CD14-positive monocyte (primary cell): Measurements from ENCODE around the gene ZNF138. TPM values are rescaled to one million over a fixed set of nuclear protein-coding genes. Genes with fewer than 3 reads are reported as not detected.

ENCODE experiments used
- DNase-seq, 3 donors: peaks; one replicate each; pipeline ENCODE4 v3.0.0-alpha.2; 2011 to 2022
- H2AFZ ChIP-seq: 2 replicates; pipeline ENCODE4 v1.6.0; 2012; ENCODE audit warnings: mild to moderate bottlenecking, low read depth, low read length, inconsistent platforms; ENCODE audit not compliant: insufficient read depth, poor library complexity, severe bottlenecking
- H3K27ac ChIP-seq, 2 donors: 1 replicate in 1 of 2; 2 replicates in 1 of 2; pipeline ENCODE4 v1.5.1; 2012 to 2013; ENCODE audit warnings: low read length in 2 of 2, control low read depth in 1 of 2, inconsistent platforms in 1 of 2, low read depth in 1 of 2, mild to moderate bottlenecking in 1 of 2
- H3K27me3 ChIP-seq, 2 donors: one replicate each; pipeline versions ENCODE4 v1.6.0 to v1.6.1; 2011 to 2013; ENCODE audit warnings: low read length in 2 of 2; ENCODE audit not compliant: control insufficient read depth in 2 of 2, insufficient read depth in 2 of 2
- H3K36me3 ChIP-seq, 2 donors: replicated peaks in 1 of 2; 1 replicate in 1 of 2; 2 replicates in 1 of 2; pipeline versions ENCODE4 v1.5.1 to v1.6.1; 2012 to 2013; ENCODE audit warnings: low read length in 2 of 2, control low read depth in 1 of 2, inconsistent platforms in 1 of 2, mild to moderate bottlenecking in 1 of 2; ENCODE audit not compliant: insufficient read depth in 2 of 2, control insufficient read depth in 1 of 2
- H3K4me1 ChIP-seq, 2 donors: 1 replicate in 1 of 2; 2 replicates in 1 of 2; pipeline versions ENCODE4 v1.5.1 to v1.6.1; 2012 to 2013; ENCODE audit warnings: low read length in 2 of 2, control low read depth in 1 of 2, inconsistent platforms in 1 of 2, mild to moderate bottlenecking in 1 of 2, moderate library complexity in 1 of 2; ENCODE audit not compliant: insufficient read depth in 2 of 2, control insufficient read depth in 1 of 2
- H3K4me2 ChIP-seq: replicated peaks from 2 replicates; pipeline ENCODE3; 2012; ENCODE audit warnings: low read length, moderate library complexity, mild to moderate bottlenecking; ENCODE audit not compliant: poor library complexity, severe bottlenecking; ENCODE audit errors: extremely low read depth
- H3K4me3 ChIP-seq, 3 experiments: fragments of 200-600 bp in 1 of 3; sonication (generic) in 1 of 3; replicated peaks in 1 of 3; 1 replicate in 2 of 3; 2 replicates in 1 of 3; pipeline ENCODE4 v1.5.1; 2011 to 2013; ENCODE audit warnings: low read length in 3 of 3, mild to moderate bottlenecking in 3 of 3, control low read depth in 2 of 3, low read depth in 2 of 3, inconsistent platforms in 1 of 3, moderate library complexity in 1 of 3
- H3K79me2 ChIP-seq: 2 replicates; pipeline ENCODE4 v1.6.0; 2012; ENCODE audit warnings: mild to moderate bottlenecking, control low read depth, inconsistent platforms, low read length, moderate library complexity; ENCODE audit not compliant: insufficient read depth
- H3K9ac ChIP-seq: 2 replicates; pipeline ENCODE4 v1.6.0; 2017; ENCODE audit warnings: low read length, mild to moderate bottlenecking; ENCODE audit not compliant: insufficient read depth, poor library complexity, severe bottlenecking
- H3K9me3 ChIP-seq, 2 donors: replicated peaks in 1 of 2; 1 replicate in 1 of 2; 2 replicates in 1 of 2; pipeline versions ENCODE4 v1.5.1 to v1.6.1; 2012 to 2013; ENCODE audit warnings: low read length in 2 of 2, control low read depth in 1 of 2; ENCODE audit not compliant: control insufficient read depth in 1 of 2, insufficient read depth in 1 of 2
- H4K20me1 ChIP-seq: 2 replicates; pipeline ENCODE4 v1.6.0; 2012; ENCODE audit warnings: mild to moderate bottlenecking, low read length, control low read depth, moderate library complexity; ENCODE audit not compliant: insufficient read depth
- H3K27ac Mint-ChIP-seq, 7 donors: one replicate each; pipeline ENCODE4 v1.8.0; 2020; ENCODE audit warnings: mild to moderate bottlenecking in 7 of 7, mixed read lengths in 7 of 7, moderate library complexity in 6 of 7, inconsistent platforms in 2 of 7
- H3K27me3 Mint-ChIP-seq, 3 donors: one replicate each; pipeline ENCODE4 v1.8.0; 2021 to 2022; ENCODE audit warnings: low read depth in 3 of 3, mild to moderate bottlenecking in 3 of 3, mixed read lengths in 3 of 3, moderate library complexity in 3 of 3, inconsistent platforms in 1 of 3
- H3K36me3 Mint-ChIP-seq, 2 donors: one replicate each; pipeline ENCODE4 v1.8.0; 2020; ENCODE audit warnings: mixed read lengths in 2 of 2, inconsistent platforms in 1 of 2, mild to moderate bottlenecking in 1 of 2
- H3K4me1 Mint-ChIP-seq: one replicate; pipeline ENCODE4 v1.8.0; 2020; ENCODE audit warnings: mild to moderate bottlenecking, mixed read lengths
- H3K4me3 Mint-ChIP-seq, 2 donors: one replicate each; pipeline ENCODE4 v1.8.0; 2020; ENCODE audit warnings: mild to moderate bottlenecking in 2 of 2, mixed read lengths in 2 of 2, moderate library complexity in 1 of 2
- H3K9me3 Mint-ChIP-seq, 7 donors: one replicate each; pipeline ENCODE4 v1.8.0; 2020 to 2022; ENCODE audit warnings: mixed read lengths in 7 of 7, mild to moderate bottlenecking in 6 of 7, moderate library complexity in 6 of 7, inconsistent platforms in 2 of 7
- WGBS: methylation state at CpG from one replicate; pipeline ENCODE4 v1.1.5; 2013; ENCODE audit warnings: missing lambda C conversion rate; ENCODE audit not compliant: insufficient coverage; 5-methylcytosine and 5-hydroxymethylcytosine counted together
- intact Hi-C, 2 donors: fragments of 100-400 bp; cut with micrococcal nuclease; formaldehyde crosslinking; loops; one replicate each; pipeline versions ENCODE4 v1.15.0 to v1.15.1; 2023
- polyA plus RNA-seq, 3 donors: library from polyadenylated mRNA; depleted of rRNA in 1 of 3; unstranded in 2 of 3; stranded (reverse) in 1 of 3; fragments of 300-500 nt in 2 of 3; fragments of >200 nt in 1 of 3; fragmentation: Illumina TruSeq in 2 of 3; gene quantifications; 1 replicate in 2 of 3; 2 replicates in 1 of 3; pipeline ENCODE4 v1.2.3, GENCODE V29; 2012 to 2021
- TF ChIP-seq, protein P1 (sequence below): fragments of 200-600 bp; IDR thresholded peaks from one replicate; pipeline ENCODE4 v1.8.0; 2022; ENCODE audit warnings: antibody characterized with exemption, mild to moderate bottlenecking

The ZNF138 gene
- polyA plus RNA-seq, 3 donors = 0.89 to 1.1 (median 1.1) TPM

DNA sequence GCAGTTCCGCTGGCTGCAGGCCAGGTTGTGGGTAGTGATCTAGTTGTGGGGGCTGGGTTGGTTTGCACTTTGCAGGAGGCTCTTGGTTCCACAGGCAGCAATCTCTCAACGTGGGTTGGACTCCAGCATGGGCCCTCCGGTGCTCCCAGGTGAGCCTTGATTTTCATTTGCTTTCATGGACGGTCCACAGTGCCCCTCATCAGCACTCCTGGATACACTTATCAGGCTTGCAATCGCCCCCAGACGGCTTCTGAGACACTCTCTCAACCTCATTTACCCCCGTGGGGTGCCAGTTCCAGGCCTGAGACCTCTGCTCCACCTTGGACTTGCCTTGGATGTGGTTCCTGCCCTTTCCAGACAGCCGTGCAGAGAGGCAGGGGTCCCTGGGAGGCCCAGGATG is 77.5 kb downstream of the ZNF138 start:
- H3K79me2 ChIP-seq = no peaks in the 10 kb centered on the region
- peaks cover 95 to 96% of the 10 kb centered on the region in 2 donors for H3K9me3 ChIP-seq
- no peak for DNase-seq
- intact Hi-C loops = no loop called here
- no peaks in the 10 kb centered on the region for H3K4me1 ChIP-seq
- no peaks in the 10 kb centered on the region for H3K27me3 ChIP-seq
- no peaks in the 10 kb centered on the region for H4K20me1 ChIP-seq
- Mint-ChIP-seq H3K4me3 (no peak overlapping the region), H3K36me3 (no peaks in the 10 kb centered on the region), H3K27ac (peak overlapping the region in 1 of 7 donors; percentile 70), H3K4me1 (no peaks in the 10 kb centered on the region), H3K9me3 (peaks cover 66 to 96% (median 89%) of the 10 kb centered on the region in 7 donors), H3K27me3 (peaks cover 0 to 4% (median 0%) of the 10 kb centered on the region in 3 donors)
- no peak overlapping the region for H3K27ac ChIP-seq
- TF ChIP-seq, protein P1, sequence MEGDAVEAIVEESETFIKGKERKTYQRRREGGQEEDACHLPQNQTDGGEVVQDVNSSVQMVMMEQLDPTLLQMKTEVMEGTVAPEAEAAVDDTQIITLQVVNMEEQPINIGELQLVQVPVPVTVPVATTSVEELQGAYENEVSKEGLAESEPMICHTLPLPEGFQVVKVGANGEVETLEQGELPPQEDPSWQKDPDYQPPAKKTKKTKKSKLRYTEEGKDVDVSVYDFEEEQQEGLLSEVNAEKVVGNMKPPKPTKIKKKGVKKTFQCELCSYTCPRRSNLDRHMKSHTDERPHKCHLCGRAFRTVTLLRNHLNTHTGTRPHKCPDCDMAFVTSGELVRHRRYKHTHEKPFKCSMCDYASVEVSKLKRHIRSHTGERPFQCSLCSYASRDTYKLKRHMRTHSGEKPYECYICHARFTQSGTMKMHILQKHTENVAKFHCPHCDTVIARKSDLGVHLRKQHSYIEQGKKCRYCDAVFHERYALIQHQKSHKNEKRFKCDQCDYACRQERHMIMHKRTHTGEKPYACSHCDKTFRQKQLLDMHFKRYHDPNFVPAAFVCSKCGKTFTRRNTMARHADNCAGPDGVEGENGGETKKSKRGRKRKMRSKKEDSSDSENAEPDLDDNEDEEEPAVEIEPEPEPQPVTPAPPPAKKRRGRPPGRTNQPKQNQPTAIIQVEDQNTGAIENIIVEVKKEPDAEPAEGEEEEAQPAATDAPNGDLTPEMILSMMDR = no peak
- H2AFZ ChIP-seq = no peak overlapping the region
- no peak overlapping the region for H3K4me2 ChIP-seq
- WGBS = 80% methylated on average over 8 of the region's 8 CpGs
- H3K36me3 ChIP-seq = no peaks in the 10 kb centered on the region
- no peak overlapping the region for H3K4me3 ChIP-seq
- no peak overlapping the region for H3K9ac ChIP-seq

DNA sequence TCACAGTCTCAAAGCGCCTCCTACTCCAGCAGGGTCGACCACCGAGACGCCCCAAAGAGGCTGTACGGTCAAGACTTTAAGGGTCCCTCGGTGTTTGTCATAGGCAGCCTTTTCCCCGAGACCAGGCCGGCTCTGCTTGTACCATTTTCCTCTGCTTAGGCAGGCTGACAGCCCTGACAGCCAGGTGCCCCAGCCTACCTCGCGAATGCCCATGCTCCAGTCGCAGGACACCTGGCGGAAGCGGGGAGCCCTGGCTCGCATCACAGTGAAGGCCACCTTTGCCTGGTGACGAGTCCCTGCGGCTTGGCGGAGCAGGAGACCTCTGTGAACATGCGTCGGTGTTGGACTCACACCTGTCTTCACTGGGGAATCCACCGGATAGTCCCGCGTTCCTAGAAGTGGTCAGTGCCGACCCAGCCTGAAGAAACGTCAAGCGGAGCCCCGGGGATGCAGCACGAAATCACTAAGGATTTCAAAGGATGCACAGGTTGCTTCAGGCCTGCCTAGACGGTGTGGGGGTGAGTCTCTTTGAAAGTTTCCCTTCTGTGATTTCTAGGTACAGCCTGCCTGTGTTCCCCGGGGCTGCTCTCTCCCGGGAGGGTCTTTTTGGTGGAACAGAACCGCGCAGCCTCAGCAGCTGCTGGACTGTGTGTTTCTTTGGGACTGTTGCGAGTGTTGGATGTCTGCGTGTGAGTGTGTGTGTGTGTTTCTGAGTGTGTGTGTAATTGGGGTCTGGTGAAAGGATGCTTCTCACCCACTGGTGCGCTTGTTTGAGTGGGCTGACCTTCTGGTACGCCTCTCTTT is 78.3 kb downstream of the ZNF138 start:
- Histone ChIP-seq H4K20me1 (no peaks in the 10 kb centered on the region), H3K79me2 (no peaks in the 10 kb centered on the region), H3K36me3 (no peaks in the 10 kb centered on the region), H3K4me1 (no peaks in the 10 kb centered on the region), H3K9me3 (peaks cover 98 to 100% of the 10 kb centered on the region in 2 donors), H3K27ac (no peak overlapping the region), H3K4me2 (no peak overlapping the region), H3K9ac (no peak overlapping the region), H3K4me3 (no peak overlapping the region), H2AFZ (no peak overlapping the region), H3K27me3 (no peaks in the 10 kb centered on the region)
- H3K4me3 Mint-ChIP-seq = no peak overlapping the region
- WGBS = 96% methylated on average over 30 of the region's 36 CpGs
- H3K36me3 Mint-ChIP-seq = no peaks in the 10 kb centered on the region
- peaks cover 71 to 96% (median 92%) of the 10 kb centered on the region in 7 donors for H3K9me3 Mint-ChIP-seq
- peak overlapping the region in 1 of 7 donors; percentile 19 for H3K27ac Mint-ChIP-seq
- H3K4me1 Mint-ChIP-seq = peaks cover 2% of the 10 kb centered on the region
- intact Hi-C loops = no loop called here
- peaks cover 0 to 10% (median 6%) of the 10 kb centered on the region in 3 donors for H3K27me3 Mint-ChIP-seq
- DNase-seq = no peak
- TF ChIP-seq, protein P1 = no peak
